ENCODE data around the gene USP47. TPM values are rescaled to one million over a fixed set of nuclear protein-coding genes. Genes with fewer than 3 reads are reported as not detected.

Gene USP47
- total and polyA plus RNA-seq, 2 donors (not counting 1 experiment from before 2014, with no cell fraction given): 12.8 to 52.9 TPM

DNA sequence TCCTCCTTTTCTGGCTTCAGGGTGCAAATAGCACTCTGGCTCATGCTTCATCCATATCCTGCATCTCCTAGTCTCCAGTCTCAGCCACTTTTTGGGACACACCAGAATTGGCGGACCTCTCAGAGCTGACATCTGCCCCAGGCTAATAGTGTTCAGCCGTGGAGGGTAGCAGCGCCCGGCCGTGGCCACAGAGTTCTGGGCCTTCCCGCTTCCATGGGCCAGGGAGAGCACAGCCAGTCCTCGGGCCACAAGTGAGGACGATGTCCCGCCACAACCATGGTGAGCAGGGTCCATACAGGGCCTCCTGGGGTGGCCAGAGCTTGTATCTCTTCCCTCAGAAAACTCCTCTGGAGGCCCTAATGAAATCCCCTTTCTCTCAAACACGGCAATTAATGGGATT lies 140.7 kb downstream of the USP47 start:
- H3K4me1 Mint-ChIP-seq: no peaks in the 10 kb centered on the region
- intact Hi-C loops (cut with micrococcal nuclease): no loop called here
- H3K9ac ChIP-seq (ENCODE audit: low read length): no peak overlapping the region
- H3K4me1 ChIP-seq (ENCODE audit: control insufficient read depth in 2 of 2, insufficient read depth in 2 of 2, low read length in 2 of 2): no peaks in the 10 kb centered on the region
- H3K36me3 ChIP-seq (replicated peaks in 1 of 2; ENCODE audit: control extremely low read depth in 1 of 2, control insufficient read depth in 1 of 2, extremely low read depth in 1 of 2, insufficient read depth in 2 of 2, low read length in 1 of 2): no peaks in the 10 kb centered on the region
- H3K4me2 ChIP-seq (replicated peaks; ENCODE audit: low read depth, low read length, poor library complexity, severe bottlenecking): no peak overlapping the region
- no peaks in the 10 kb centered on the region for H3K9me3 Mint-ChIP-seq (ENCODE audit: insufficient read depth)
- peaks cover 0 to 12% (median 0%) of the 10 kb centered on the region in 3 donors for H3K9me3 ChIP-seq (ENCODE audit: control extremely low read depth in 1 of 3, control insufficient read depth in 2 of 3, insufficient read depth in 1 of 3, low read length in 2 of 3)
- no peak overlapping the region for H2AFZ ChIP-seq (ENCODE audit: insufficient read depth, low read depth, low read length, poor library complexity, severe bottlenecking)
- H3K27me3 Mint-ChIP-seq: peaks cover 17% of the 10 kb centered on the region
- WGBS (ENCODE audit: insufficient coverage): 98% methylated on average over 9 of the region's 10 CpGs
- no peaks in the 10 kb centered on the region for H3K79me2 ChIP-seq (ENCODE audit: control insufficient read depth, insufficient read depth, low read length)
- POLR2A ChIA-PET: no interaction called here
- no peak overlapping the region for H3K4me3 Mint-ChIP-seq
- CTCF ChIA-PET: interaction anchor here (0.7 kb wide), 1 partner anchor 8 kb away, joined by 4 read pairs; no protein-coding TSS in a partner anchor
- no peak for ATAC-seq (ENCODE audit: low read depth)
- H3K4me3 ChIP-seq (ENCODE audit: control extremely low read depth in 1 of 5, extremely low read depth in 1 of 5, insufficient read depth in 1 of 5, low read depth in 2 of 5, low read length in 4 of 5): no peak overlapping the region
- no peak overlapping the region for H3K27ac ChIP-seq (ENCODE audit: low read length in 2 of 2)
- TF ChIP-seq EZH2 (IDR thresholded peaks at IDR 0.05; ENCODE audit: borderline replicate concordance, insufficient read depth, low read depth, low read length, poor library complexity, severe bottlenecking): no peak
- TF ChIP-seq, protein P1, sequence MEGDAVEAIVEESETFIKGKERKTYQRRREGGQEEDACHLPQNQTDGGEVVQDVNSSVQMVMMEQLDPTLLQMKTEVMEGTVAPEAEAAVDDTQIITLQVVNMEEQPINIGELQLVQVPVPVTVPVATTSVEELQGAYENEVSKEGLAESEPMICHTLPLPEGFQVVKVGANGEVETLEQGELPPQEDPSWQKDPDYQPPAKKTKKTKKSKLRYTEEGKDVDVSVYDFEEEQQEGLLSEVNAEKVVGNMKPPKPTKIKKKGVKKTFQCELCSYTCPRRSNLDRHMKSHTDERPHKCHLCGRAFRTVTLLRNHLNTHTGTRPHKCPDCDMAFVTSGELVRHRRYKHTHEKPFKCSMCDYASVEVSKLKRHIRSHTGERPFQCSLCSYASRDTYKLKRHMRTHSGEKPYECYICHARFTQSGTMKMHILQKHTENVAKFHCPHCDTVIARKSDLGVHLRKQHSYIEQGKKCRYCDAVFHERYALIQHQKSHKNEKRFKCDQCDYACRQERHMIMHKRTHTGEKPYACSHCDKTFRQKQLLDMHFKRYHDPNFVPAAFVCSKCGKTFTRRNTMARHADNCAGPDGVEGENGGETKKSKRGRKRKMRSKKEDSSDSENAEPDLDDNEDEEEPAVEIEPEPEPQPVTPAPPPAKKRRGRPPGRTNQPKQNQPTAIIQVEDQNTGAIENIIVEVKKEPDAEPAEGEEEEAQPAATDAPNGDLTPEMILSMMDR (IDR thresholded peaks at IDR 0.05): no peak
- no peaks in the 10 kb centered on the region for H4K20me1 ChIP-seq (ENCODE audit: control insufficient read depth, insufficient read depth, low read length, poor library complexity, severe bottlenecking)
- peaks cover 0 to 5% (median 0%) of the 10 kb centered on the region in 4 experiments for H3K27me3 ChIP-seq (replicated peaks in 1 of 4; ENCODE audit: control extremely low read depth in 1 of 4, control insufficient read depth in 3 of 4, insufficient read depth in 4 of 4, low read length in 3 of 4)
- DNase-seq: no peak
- H3K27ac Mint-ChIP-seq: no peak overlapping the region

DNA sequence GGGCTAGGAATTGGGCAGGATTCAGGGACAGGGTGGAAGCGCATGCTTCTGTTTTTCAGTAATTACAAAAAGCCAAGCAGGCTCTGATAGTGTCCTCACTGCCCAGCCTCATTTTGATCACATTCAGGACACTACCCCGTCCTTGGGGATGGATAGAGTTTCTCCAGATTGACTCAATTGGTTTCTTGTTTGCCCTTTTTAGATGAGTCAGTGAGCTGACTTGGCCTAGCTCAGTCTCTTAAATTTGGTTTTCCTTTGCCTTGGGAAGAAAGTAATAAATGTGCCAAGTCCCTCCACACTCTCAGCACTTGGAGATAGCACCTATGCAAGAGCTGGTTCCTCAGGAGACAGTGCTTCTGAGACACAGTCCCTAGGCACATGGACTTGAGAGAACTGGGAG lies 141.2 kb downstream of the USP47 start:
- ChIA-PET CTCF (no interaction called here), POLR2A (no interaction called here)
- TF ChIP-seq EZH2 (IDR thresholded peaks at IDR 0.05; ENCODE audit: borderline replicate concordance, insufficient read depth, low read depth, low read length, poor library complexity, severe bottlenecking): no peak
- TF ChIP-seq, protein P1 (IDR thresholded peaks at IDR 0.05): no peak

More for the DNA sequence above, 141.2 kb downstream of the USP47 start:
- Histone ChIP-seq H3K4me2 (replicated peaks; ENCODE audit: low read depth, low read length, poor library complexity, severe bottlenecking) (no peak overlapping the region), H3K36me3 (replicated peaks in 1 of 2; ENCODE audit: control extremely low read depth in 1 of 2, control insufficient read depth in 1 of 2, extremely low read depth in 1 of 2, insufficient read depth in 2 of 2, low read length in 1 of 2) (no peaks in the 10 kb centered on the region), H3K4me3 (ENCODE audit: control extremely low read depth in 1 of 5, extremely low read depth in 1 of 5, insufficient read depth in 1 of 5, low read depth in 2 of 5, low read length in 4 of 5) (no peak overlapping the region), H3K4me1 (ENCODE audit: control insufficient read depth in 2 of 2, insufficient read depth in 2 of 2, low read length in 2 of 2) (no peaks in the 10 kb centered on the region), H3K9ac (ENCODE audit: low read length) (no peak overlapping the region), H3K27ac (ENCODE audit: low read length in 2 of 2) (no peak overlapping the region), H2AFZ (ENCODE audit: insufficient read depth, low read depth, low read length, poor library complexity, severe bottlenecking) (no peak overlapping the region), H3K27me3 (replicated peaks in 1 of 4; ENCODE audit: control extremely low read depth in 1 of 4, control insufficient read depth in 3 of 4, insufficient read depth in 4 of 4, low read length in 3 of 4) (peaks cover 0 to 5% (median 0%) of the 10 kb centered on the region in 4 experiments), H4K20me1 (ENCODE audit: control insufficient read depth, insufficient read depth, low read length, poor library complexity, severe bottlenecking) (no peaks in the 10 kb centered on the region), H3K79me2 (ENCODE audit: control insufficient read depth, insufficient read depth, low read length) (no peaks in the 10 kb centered on the region), H3K9me3 (ENCODE audit: control extremely low read depth in 1 of 3, control insufficient read depth in 2 of 3, insufficient read depth in 1 of 3, low read length in 2 of 3) (peaks cover 0 to 11% (median 0%) of the 10 kb centered on the region in 3 donors)
- H3K9me3 Mint-ChIP-seq (ENCODE audit: insufficient read depth): no peaks in the 10 kb centered on the region
- H3K27me3 Mint-ChIP-seq: peaks cover 17% of the 10 kb centered on the region
- WGBS (ENCODE audit: insufficient coverage): 83% methylated on average over 2 of the region's 2 CpGs
- no peak overlapping the region for H3K27ac Mint-ChIP-seq
- intact Hi-C loops (cut with micrococcal nuclease): no loop called here
- no peak overlapping the region for H3K4me3 Mint-ChIP-seq
- no peaks in the 10 kb centered on the region for H3K4me1 Mint-ChIP-seq
- ATAC-seq (ENCODE audit: low read depth) (no peak), DNase-seq (no peak)
